IMR-90 (cell line): ENCODE data around the gene LTO1. TPM values are rescaled to one million over a fixed set of nuclear protein-coding genes. Genes with fewer than 3 reads are reported as not detected.

Experiments used
- ATAC-seq: fragments of 200-7000 bp; cut with Tn5 transposase; 2 replicates; pipeline ENCODE4 v1.9.1; 2020; ENCODE audit warnings: low read depth, mild to moderate bottlenecking, moderate library complexity
- BruUV-seq: library from RNA; stranded (reverse); fragments of 400-500 nt; replicated peaks from 2 replicates; lab custom pipeline; 2021; lab: Mats Ljungman, UMichigan
- CTCF ChIA-PET: fragments of 300-600 bp; formaldehyde crosslinking; extraction: SDS; loops from one replicate; lab custom pipeline; 2021; ENCODE audit warnings: antibody characterized with exemption; lab: Yijun Ruan, JAX
- POLR2A ChIA-PET: fragments of 300-600 bp; sonication (Branson Sonifier 250); formaldehyde crosslinking; loops from one replicate; lab custom pipeline; 2022; ENCODE audit warnings: antibody characterized with exemption; ENCODE audit not compliant: unreplicated experiment; lab: Charles Lee
- DNase-seq: peaks from one replicate; pipeline ENCODE4 v3.0.0; 2013
- H2AFZ ChIP-seq: replicated peaks from 2 replicates; pipeline ENCODE3; 2013; ENCODE audit warnings: low read length, mild to moderate bottlenecking; ENCODE audit not compliant: poor library complexity
- H2AK5ac ChIP-seq: 2 replicates; pipeline ENCODE4 v1.6.1; 2013; ENCODE audit warnings: low read depth, low read length, inconsistent platforms
- H2AK9ac ChIP-seq: replicated peaks from 2 replicates; pipeline ENCODE3; 2013; ENCODE audit warnings: mild to moderate bottlenecking, low read depth, low read length, moderate library complexity; ENCODE audit not compliant: poor library complexity
- H2BK120ac ChIP-seq: 2 replicates; pipeline ENCODE4 v1.6.1; 2013; ENCODE audit warnings: low read depth, low read length, inconsistent platforms
- H2BK15ac ChIP-seq: 3 replicates; pipeline ENCODE4 v1.6.1; 2013; ENCODE audit warnings: low read depth, low read length, inconsistent platforms
- H2BK20ac ChIP-seq: 2 replicates; pipeline ENCODE4 v1.6.1; 2013; ENCODE audit warnings: low read depth, mild to moderate bottlenecking, inconsistent platforms, low read length, moderate library complexity
- H2BK5ac ChIP-seq: 2 replicates; pipeline ENCODE4 v1.6.1; 2013; ENCODE audit warnings: mild to moderate bottlenecking, low read depth, low read length, inconsistent platforms; ENCODE audit not compliant: poor library complexity, severe bottlenecking
- H3K14ac ChIP-seq: replicated peaks from 2 replicates; pipeline ENCODE4 v1.6.1; 2013; ENCODE audit warnings: low read depth, low read length, inconsistent platforms
- H3K18ac ChIP-seq: 2 replicates; pipeline ENCODE4 v1.6.1; 2013; ENCODE audit warnings: low read depth, low read length, control low read depth
- H3K23ac ChIP-seq: 2 replicates; pipeline ENCODE4 v1.6.1; 2013; ENCODE audit warnings: low read depth, low read length, inconsistent platforms
- H3K27ac ChIP-seq: 2 replicates; pipeline ENCODE4 v1.5.1; 2013; ENCODE audit warnings: mild to moderate bottlenecking, control low read depth, low read length; ENCODE audit not compliant: insufficient read depth
- H3K27me3 ChIP-seq: 2 replicates; pipeline ENCODE4 v1.6.1; 2013; ENCODE audit warnings: low read length; ENCODE audit not compliant: control insufficient read depth, insufficient read depth
- H3K36me3 ChIP-seq: 2 replicates; pipeline ENCODE4 v1.6.1; 2013; ENCODE audit warnings: low read length, mixed read lengths; ENCODE audit not compliant: control insufficient read depth, insufficient read depth
- H3K4ac ChIP-seq: 2 replicates; pipeline ENCODE4 v1.6.1; 2013; ENCODE audit warnings: low read depth, low read length, inconsistent platforms
- H3K4me1 ChIP-seq: 2 replicates; pipeline ENCODE4 v1.6.1; 2013; ENCODE audit warnings: low read length, mixed read lengths; ENCODE audit not compliant: control insufficient read depth, insufficient read depth
- H3K4me2 ChIP-seq: 2 replicates; pipeline ENCODE4 v1.6.1; 2013; ENCODE audit warnings: low read depth, mild to moderate bottlenecking, control low read depth, low read length, moderate library complexity
- H3K4me3 ChIP-seq: 2 replicates; pipeline ENCODE4 v1.5.1; 2013; ENCODE audit warnings: low read depth, mild to moderate bottlenecking, control low read depth, low read length, moderate library complexity; ENCODE audit not compliant: insufficient read depth
- H3K56ac ChIP-seq: 2 replicates; pipeline ENCODE4 v1.6.1; 2013; ENCODE audit warnings: low read length, inconsistent platforms; ENCODE audit not compliant: insufficient read depth; ENCODE audit errors: extremely low read depth
- H3K79me1 ChIP-seq, 2 experiments: 2 replicates each; pipeline ENCODE4 v1.6.1; 2013; ENCODE audit warnings: low read length in 2 of 2, inconsistent platforms in 1 of 2, low read depth in 1 of 2
- H3K9ac ChIP-seq: 2 replicates; pipeline ENCODE4 v1.6.1; 2013; ENCODE audit warnings: low read depth, low read length, control low read depth
- H3K9me1 ChIP-seq: 2 replicates; pipeline ENCODE4 v1.6.1; 2013; ENCODE audit warnings: low read length, inconsistent platforms; ENCODE audit not compliant: insufficient read depth
- H3K9me3 ChIP-seq: 2 replicates; pipeline ENCODE4 v1.6.1; 2013; ENCODE audit warnings: low read length; ENCODE audit not compliant: control insufficient read depth, insufficient read depth
- H4K20me1 ChIP-seq: 2 replicates; pipeline ENCODE4 v1.6.1; 2013; ENCODE audit warnings: low read length, inconsistent platforms; ENCODE audit not compliant: insufficient read depth
- H4K5ac ChIP-seq: 2 replicates; pipeline ENCODE4 v1.6.1; 2013; ENCODE audit warnings: mild to moderate bottlenecking, low read depth, low read length, control low read depth
- H4K8ac ChIP-seq, 2 experiments: 2 replicates each; pipeline ENCODE4 v1.6.1; 2013; ENCODE audit warnings: low read depth in 2 of 2, low read length in 2 of 2, control low read depth in 1 of 2, inconsistent platforms in 1 of 2
- H4K91ac ChIP-seq: 2 replicates; pipeline ENCODE4 v1.6.1; 2013; ENCODE audit warnings: low read depth, low read length, inconsistent platforms; ENCODE audit not compliant: insufficient read depth
- BHLHE40 ChIP-seq: fragments of 150-350 bp; IDR thresholded peaks from 2 replicates; pipeline ENCODE4 v1.6.1; 2016; ENCODE audit warnings: mild to moderate bottlenecking, low read depth, low read length
- CEBPB ChIP-seq: IDR thresholded peaks from 2 replicates; pipeline ENCODE4 v1.6.1; 2012; ENCODE audit warnings: low read depth, low read length, improper control_type of control experiment
- CHD1 ChIP-seq: IDR thresholded peaks from 2 replicates; pipeline ENCODE4 v1.6.1; 2012; ENCODE audit warnings: low read depth, low read length, improper control_type of control experiment
- FOS ChIP-seq: fragments of 150-350 bp; IDR thresholded peaks from 2 replicates; pipeline ENCODE4 v1.6.1; 2016; ENCODE audit warnings: low read depth, low read length
- MAFK ChIP-seq: IDR thresholded peaks from 2 replicates; pipeline ENCODE4 v1.6.1; 2012; ENCODE audit warnings: low read depth, low read length, improper control_type of control experiment
- MXI1 ChIP-seq: IDR thresholded peaks from 2 replicates; pipeline ENCODE4 v1.6.1; 2012; ENCODE audit warnings: low read depth, mild to moderate bottlenecking, low read length, moderate library complexity, borderline replicate concordance
- NFE2L2 ChIP-seq: fragments of 150-350 bp; IDR thresholded peaks from 2 replicates; pipeline ENCODE4 v1.6.1; 2016; ENCODE audit warnings: low read depth, mild to moderate bottlenecking, low read length
- POLR2A ChIP-seq: IDR thresholded peaks from 2 replicates; pipeline ENCODE4 v1.6.1; 2012; ENCODE audit warnings: mild to moderate bottlenecking, low read depth, low read length
- RAD21 ChIP-seq: IDR thresholded peaks from 2 replicates; pipeline ENCODE4 v1.6.1; 2012; ENCODE audit warnings: low read length, improper control_type of control experiment
- RCOR1 ChIP-seq: IDR thresholded peaks from 2 replicates; pipeline ENCODE4 v1.6.1; 2012; ENCODE audit warnings: mild to moderate bottlenecking, low read length, improper control_type of control experiment; ENCODE audit not compliant: insufficient replicate concordance
- RFX5 ChIP-seq: IDR thresholded peaks from 2 replicates; pipeline ENCODE4 v1.8.0; 2012; ENCODE audit warnings: low read depth, mild to moderate bottlenecking, low read length, moderate library complexity
- SMC3 ChIP-seq: fragments of 150-350 bp; IDR thresholded peaks from 2 replicates; pipeline ENCODE4 v1.6.1; 2016; ENCODE audit warnings: low read depth, mild to moderate bottlenecking, antibody characterized with exemption, low read length, moderate library complexity
- WGBS, 2 experiments: methylation state at CpG; one replicate each; pipeline versions ENCODE4 v1.1.5 to v1.1.7; 2013; ENCODE audit warnings: missing lambda C conversion rate in 2 of 2; ENCODE audit not compliant: insufficient read length in 1 of 2; ENCODE audit errors: extremely low coverage in 2 of 2; 5-methylcytosine and 5-hydroxymethylcytosine counted together
- dilution Hi-C: fragments of 300-500 bp; cut with HindIII; formaldehyde crosslinking; loops from one replicate; pipeline ENCODE4 v1.14.3; 2018; ENCODE audit warnings: low sequenced_read_pairs; ENCODE audit not compliant: unreplicated experiment
- in situ Hi-C: fragments of 300-500 bp; cut with MboI; formaldehyde crosslinking; loops from 3 replicates; pipeline ENCODE4 v1.14.3; 2019; ENCODE audit warnings: low sequenced_read_pairs, inconsistent platforms, mixed read lengths
- intact Hi-C: fragments of 100-400 bp; cut with micrococcal nuclease; formaldehyde crosslinking; loops from 2 replicates; pipeline ENCODE4 v1.10.0; 2022
- polyA plus RNA-seq, 3 experiments: library from polyadenylated mRNA; depleted of rRNA; stranded (reverse); fragments of >200 nt; gene quantifications; 2 replicates each; pipeline ENCODE4 v1.2.3, GENCODE V29; 2012; ENCODE audit warnings: low replicate concordance in 1 of 3
- total RNA-seq: library from RNA; depleted of rRNA; stranded (reverse); fragments of >200 nt; gene quantifications from 2 replicates; pipeline ENCODE4 v1.2.3, GENCODE V29; 2012
- TF ChIP-seq, protein P1 (sequence below): fragments of 150-350 bp; IDR thresholded peaks from 2 replicates; pipeline ENCODE4 v1.6.1; 2017; ENCODE audit warnings: mild to moderate bottlenecking, antibody characterized with exemption, low read length, low read depth
- TF ChIP-seq, protein P2 (sequence below): conservative IDR thresholded peaks from 2 replicates; pipeline ENCODE4 v1.5.1; 2012; ENCODE audit warnings: mild to moderate bottlenecking, low read depth, low read length, improper control_type of control experiment
- TF ChIP-seq, protein P3 (sequence below): fragments of 150-350 bp; IDR thresholded peaks from 2 replicates; pipeline ENCODE4 v1.6.1; 2016; ENCODE audit warnings: low read depth, mild to moderate bottlenecking, low read length, moderate library complexity, borderline replicate concordance

LTO1 gene
- total and polyA plus RNA-seq, 2 of the 4 experiments (the other 2 are of a cell fraction) = 8.2 to 23.5 TPM

DNA sequence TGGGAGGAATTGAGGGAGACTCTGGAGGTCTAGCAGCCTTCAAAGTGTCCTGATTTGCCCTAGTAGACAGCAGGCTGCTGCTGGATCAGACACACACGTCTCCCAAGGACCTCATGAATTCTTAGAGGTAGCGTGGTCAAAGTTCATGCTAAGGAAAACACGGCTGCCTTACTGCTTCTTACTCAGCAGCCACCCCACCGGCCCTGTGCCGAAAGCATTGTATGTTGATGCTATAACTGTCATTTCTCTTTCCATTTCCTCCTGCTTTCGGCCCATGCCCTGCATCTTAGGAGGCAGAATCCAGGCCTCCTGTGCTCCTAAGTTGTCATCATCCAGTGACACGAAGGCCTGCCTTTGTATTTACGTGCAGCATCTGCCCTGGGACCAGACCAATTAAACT is 44.7 kb downstream of the LTO1 start:
- intact Hi-C loops (no loop called here), dilution Hi-C loops (no loop called here), in situ Hi-C loops (loop anchor here (10.0 kb wide), 1 partner anchor 186 kb away; no protein-coding TSS in a partner anchor)
- no peaks in the 10 kb centered on the region for H3K79me1 ChIP-seq
- H3K4me2 ChIP-seq = no peak overlapping the region
- no peak for ATAC-seq
- H4K8ac ChIP-seq = no peak overlapping the region
- ChIA-PET CTCF (no interaction called here), POLR2A (no interaction called here)
- no TSS peak for BruUV-seq
- no peak overlapping the region for H3K9ac ChIP-seq
- WGBS, 2 experiments = 71% methylated on average over 4 of the region's 8 CpGs; no CpG with 5 or more reads in 1 of the 2 experiments
- no peak overlapping the region for H4K91ac ChIP-seq
- no peaks in the 10 kb centered on the region for H4K20me1 ChIP-seq
- H2AFZ ChIP-seq = no peak overlapping the region
- no peak overlapping the region for H3K18ac ChIP-seq
- no peak overlapping the region for H3K4me3 ChIP-seq
- H2AK5ac ChIP-seq = no peak overlapping the region
- H3K56ac ChIP-seq = no peak overlapping the region
- H3K4ac ChIP-seq = no peak overlapping the region
- no peak overlapping the region for H4K5ac ChIP-seq
- H3K9me3 ChIP-seq = peaks cover 10% of the 10 kb centered on the region
- no peak overlapping the region for H2BK120ac ChIP-seq
- H3K4me1 ChIP-seq = no peaks in the 10 kb centered on the region
- no peak overlapping the region for H2BK15ac ChIP-seq
- TF ChIP-seq RFX5 (no peak), MAFK (no peak), SMC3 (no peak), CHD1 (no peak), CEBPB (no peak), RCOR1 (no peak), MXI1 (no peak), NFE2L2 (no peak), FOS (no peak), POLR2A (no peak), RAD21 (no peak), BHLHE40 (no peak)
- TF ChIP-seq, protein P1, sequence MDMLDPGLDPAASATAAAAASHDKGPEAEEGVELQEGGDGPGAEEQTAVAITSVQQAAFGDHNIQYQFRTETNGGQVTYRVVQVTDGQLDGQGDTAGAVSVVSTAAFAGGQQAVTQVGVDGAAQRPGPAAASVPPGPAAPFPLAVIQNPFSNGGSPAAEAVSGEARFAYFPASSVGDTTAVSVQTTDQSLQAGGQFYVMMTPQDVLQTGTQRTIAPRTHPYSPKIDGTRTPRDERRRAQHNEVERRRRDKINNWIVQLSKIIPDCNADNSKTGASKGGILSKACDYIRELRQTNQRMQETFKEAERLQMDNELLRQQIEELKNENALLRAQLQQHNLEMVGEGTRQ = no peak
- TF ChIP-seq, protein P2, sequence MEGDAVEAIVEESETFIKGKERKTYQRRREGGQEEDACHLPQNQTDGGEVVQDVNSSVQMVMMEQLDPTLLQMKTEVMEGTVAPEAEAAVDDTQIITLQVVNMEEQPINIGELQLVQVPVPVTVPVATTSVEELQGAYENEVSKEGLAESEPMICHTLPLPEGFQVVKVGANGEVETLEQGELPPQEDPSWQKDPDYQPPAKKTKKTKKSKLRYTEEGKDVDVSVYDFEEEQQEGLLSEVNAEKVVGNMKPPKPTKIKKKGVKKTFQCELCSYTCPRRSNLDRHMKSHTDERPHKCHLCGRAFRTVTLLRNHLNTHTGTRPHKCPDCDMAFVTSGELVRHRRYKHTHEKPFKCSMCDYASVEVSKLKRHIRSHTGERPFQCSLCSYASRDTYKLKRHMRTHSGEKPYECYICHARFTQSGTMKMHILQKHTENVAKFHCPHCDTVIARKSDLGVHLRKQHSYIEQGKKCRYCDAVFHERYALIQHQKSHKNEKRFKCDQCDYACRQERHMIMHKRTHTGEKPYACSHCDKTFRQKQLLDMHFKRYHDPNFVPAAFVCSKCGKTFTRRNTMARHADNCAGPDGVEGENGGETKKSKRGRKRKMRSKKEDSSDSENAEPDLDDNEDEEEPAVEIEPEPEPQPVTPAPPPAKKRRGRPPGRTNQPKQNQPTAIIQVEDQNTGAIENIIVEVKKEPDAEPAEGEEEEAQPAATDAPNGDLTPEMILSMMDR = no peak
- TF ChIP-seq, protein P3, sequence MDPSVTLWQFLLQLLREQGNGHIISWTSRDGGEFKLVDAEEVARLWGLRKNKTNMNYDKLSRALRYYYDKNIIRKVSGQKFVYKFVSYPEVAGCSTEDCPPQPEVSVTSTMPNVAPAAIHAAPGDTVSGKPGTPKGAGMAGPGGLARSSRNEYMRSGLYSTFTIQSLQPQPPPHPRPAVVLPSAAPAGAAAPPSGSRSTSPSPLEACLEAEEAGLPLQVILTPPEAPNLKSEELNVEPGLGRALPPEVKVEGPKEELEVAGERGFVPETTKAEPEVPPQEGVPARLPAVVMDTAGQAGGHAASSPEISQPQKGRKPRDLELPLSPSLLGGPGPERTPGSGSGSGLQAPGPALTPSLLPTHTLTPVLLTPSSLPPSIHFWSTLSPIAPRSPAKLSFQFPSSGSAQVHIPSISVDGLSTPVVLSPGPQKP = no peak
- H3K23ac ChIP-seq = no peak overlapping the region
- no peaks in the 10 kb centered on the region for H3K36me3 ChIP-seq
- no peaks in the 10 kb centered on the region; the same call in 1 of the 2 replicates for H3K27me3 ChIP-seq
- H3K9me1 ChIP-seq = peaks cover under 1% of the 10 kb centered on the region
- no peak for DNase-seq
- H2AK9ac ChIP-seq = no peak overlapping the region
- no peak overlapping the region for H3K27ac ChIP-seq
- H3K14ac ChIP-seq = no peak overlapping the region
- no peak overlapping the region for H2BK20ac ChIP-seq
- no peak overlapping the region for H2BK5ac ChIP-seq
